PC-3 (cell line): ENCODE results near the gene CAMK2B. TPM values are rescaled to one million over a fixed set of nuclear protein-coding genes. Genes with fewer than 3 reads are reported as not detected.

Source experiments
- ATAC-seq: fragments of 200-7000 bp; cut with Tn5 transposase; 2 replicates; pipeline ENCODE4 v1.9.1; 2020; ENCODE audit warnings: mild to moderate bottlenecking, moderate library complexity
- BruUV-seq: library from RNA; stranded (reverse); fragments of 400-500 nt; replicated peaks from 2 replicates; lab custom pipeline; 2021; lab: Mats Ljungman, UMichigan
- CTCF ChIA-PET: fragments of 300-600 bp; sonication (Branson Sonifier 250); formaldehyde crosslinking; loops from one replicate; lab custom pipeline; 2022; ENCODE audit warnings: antibody characterized with exemption; lab: Charles Lee
- POLR2A ChIA-PET: fragments of 300-600 bp; sonication (Branson Sonifier 250); formaldehyde crosslinking; loops from one replicate; lab custom pipeline; 2022; ENCODE audit warnings: antibody characterized with exemption; ENCODE audit not compliant: unreplicated experiment; lab: Charles Lee
- DNase-seq: peaks from one replicate; pipeline ENCODE4 v3.0.0-alpha.2; 2015
- H2AFZ ChIP-seq: fragments of 300-600 bp; sonication (generic); 2 replicates; pipeline ENCODE4 v1.6.0; 2016; ENCODE audit warnings: antibody characterized with exemption, low read length
- H3F3A ChIP-seq: fragments of 300-600 bp; sonication (generic); one replicate; pipeline ENCODE4 v1.6.0; 2017; ENCODE audit warnings: antibody characterized with exemption, low read length, control low read depth, mild to moderate bottlenecking; ENCODE audit not compliant: unreplicated experiment
- H3K27ac ChIP-seq: fragments of 300-600 bp; sonication (generic); 2 replicates; pipeline ENCODE4 v1.5.1; 2016; ENCODE audit warnings: mild to moderate bottlenecking, low read length
- H3K27me3 ChIP-seq: fragments of 300-600 bp; sonication (generic); 2 replicates; pipeline ENCODE4 v1.6.1; 2016; ENCODE audit warnings: low read length, mixed read lengths
- H3K36me3 ChIP-seq: fragments of 300-600 bp; sonication (generic); 2 replicates; pipeline ENCODE4 v1.6.1; 2016; ENCODE audit warnings: low read depth, mixed run types, low read length, mixed read lengths
- H3K4me1 ChIP-seq: fragments of 300-600 bp; sonication (generic); 2 replicates; pipeline ENCODE4 v1.5.1; 2016; ENCODE audit warnings: low read length; ENCODE audit not compliant: insufficient read depth
- H3K4me2 ChIP-seq: fragments of 300-600 bp; sonication (generic); 2 replicates; pipeline ENCODE4 v1.6.0; 2016; ENCODE audit warnings: low read length
- H3K4me3 ChIP-seq: fragments of 300-600 bp; sonication (generic); 2 replicates; pipeline ENCODE4 v1.5.1; 2016; ENCODE audit warnings: mild to moderate bottlenecking, low read length, mixed read lengths
- H3K79me2 ChIP-seq: fragments of 300-600 bp; sonication (generic); 2 replicates; pipeline ENCODE4 v1.6.1; 2017; ENCODE audit warnings: low read length, mixed read lengths
- H3K9ac ChIP-seq: fragments of 300-600 bp; sonication (generic); 2 replicates; pipeline ENCODE4 v1.6.0; 2016; ENCODE audit warnings: mild to moderate bottlenecking, low read length
- H3K9me2 ChIP-seq: fragments of 300-600 bp; sonication (generic); replicated peaks from 2 replicates; pipeline ENCODE4 v1.6.1; 2016; ENCODE audit warnings: mixed run types, low read length, mixed read lengths
- H3K9me3 ChIP-seq: fragments of 300-600 bp; sonication (generic); 2 replicates; pipeline ENCODE4 v1.6.1; 2016; ENCODE audit warnings: low read length, mixed read lengths
- H4K20me1 ChIP-seq: fragments of 300-600 bp; sonication (generic); 2 replicates; pipeline ENCODE4 v1.6.1; 2016; ENCODE audit warnings: low read length, mixed read lengths
- EZH2 ChIP-seq: fragments of 300-600 bp; sonication (generic); IDR thresholded peaks from one replicate; pipeline ENCODE4 v1.6.1; 2017; ENCODE audit warnings: antibody characterized with exemption, mild to moderate bottlenecking, low read length; ENCODE audit not compliant: unreplicated experiment
- EZH2phosphoT487 ChIP-seq: fragments of 300-600 bp; sonication (generic); IDR thresholded peaks from 2 replicates; pipeline ENCODE4 v1.6.1; 2018; ENCODE audit warnings: mild to moderate bottlenecking, antibody characterized with exemption, low read length, borderline replicate concordance
- intact Hi-C: fragments of 100-400 bp; cut with micrococcal nuclease; formaldehyde crosslinking; loops from 2 replicates; pipeline ENCODE4 v1.9.0; 2023
- total RNA-seq: library from RNA; depleted of rRNA; stranded (reverse); fragments of >200 nt; gene quantifications from 2 replicates; pipeline ENCODE4 v1.2.3, GENCODE V29; 2014
- TF ChIP-seq, protein P1 (sequence below): fragments of 300-600 bp; sonication (generic); conservative IDR thresholded peaks from 2 replicates; pipeline ENCODE4 v1.5.1; 2017; ENCODE audit warnings: antibody characterized with exemption, low read depth, mild to moderate bottlenecking, low read length

Gene CAMK2B
- total RNA-seq, 1 experiment from 2014 or later = 1.2 TPM

GRCh38 chr7:44313621-44314031 is 11.8 kb downstream of the CAMK2B start:
- Histone ChIP-seq H3K4me3 (no peak overlapping the region), H3K36me3 (no peaks in the 10 kb centered on the region), H2AFZ (no peak overlapping the region), H3K4me2 (no peak overlapping the region), H3F3A (no peaks in the 10 kb centered on the region), H3K79me2 (no peaks in the 10 kb centered on the region), H3K9me2 (no peaks in the 10 kb centered on the region), H3K4me1 (no peaks in the 10 kb centered on the region), H3K9me3 (peaks cover 13% of the 10 kb centered on the region; the same call in 1 of the 2 replicates), H3K27me3 (no peaks in the 10 kb centered on the region), H3K9ac (no peak overlapping the region), H4K20me1 (no peaks in the 10 kb centered on the region), H3K27ac (no peak overlapping the region)
- CTCF ChIA-PET = no interaction called here
- no peak for TF ChIP-seq EZH2phosphoT487
- TF ChIP-seq EZH2 = no peak
- TF ChIP-seq, protein P1, sequence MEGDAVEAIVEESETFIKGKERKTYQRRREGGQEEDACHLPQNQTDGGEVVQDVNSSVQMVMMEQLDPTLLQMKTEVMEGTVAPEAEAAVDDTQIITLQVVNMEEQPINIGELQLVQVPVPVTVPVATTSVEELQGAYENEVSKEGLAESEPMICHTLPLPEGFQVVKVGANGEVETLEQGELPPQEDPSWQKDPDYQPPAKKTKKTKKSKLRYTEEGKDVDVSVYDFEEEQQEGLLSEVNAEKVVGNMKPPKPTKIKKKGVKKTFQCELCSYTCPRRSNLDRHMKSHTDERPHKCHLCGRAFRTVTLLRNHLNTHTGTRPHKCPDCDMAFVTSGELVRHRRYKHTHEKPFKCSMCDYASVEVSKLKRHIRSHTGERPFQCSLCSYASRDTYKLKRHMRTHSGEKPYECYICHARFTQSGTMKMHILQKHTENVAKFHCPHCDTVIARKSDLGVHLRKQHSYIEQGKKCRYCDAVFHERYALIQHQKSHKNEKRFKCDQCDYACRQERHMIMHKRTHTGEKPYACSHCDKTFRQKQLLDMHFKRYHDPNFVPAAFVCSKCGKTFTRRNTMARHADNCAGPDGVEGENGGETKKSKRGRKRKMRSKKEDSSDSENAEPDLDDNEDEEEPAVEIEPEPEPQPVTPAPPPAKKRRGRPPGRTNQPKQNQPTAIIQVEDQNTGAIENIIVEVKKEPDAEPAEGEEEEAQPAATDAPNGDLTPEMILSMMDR = no peak
- BruUV-seq = no TSS peak
- POLR2A ChIA-PET = no interaction called here
- intact Hi-C loops = no loop called here
- DNase-seq (no peak), ATAC-seq (no peak)

DNA sequence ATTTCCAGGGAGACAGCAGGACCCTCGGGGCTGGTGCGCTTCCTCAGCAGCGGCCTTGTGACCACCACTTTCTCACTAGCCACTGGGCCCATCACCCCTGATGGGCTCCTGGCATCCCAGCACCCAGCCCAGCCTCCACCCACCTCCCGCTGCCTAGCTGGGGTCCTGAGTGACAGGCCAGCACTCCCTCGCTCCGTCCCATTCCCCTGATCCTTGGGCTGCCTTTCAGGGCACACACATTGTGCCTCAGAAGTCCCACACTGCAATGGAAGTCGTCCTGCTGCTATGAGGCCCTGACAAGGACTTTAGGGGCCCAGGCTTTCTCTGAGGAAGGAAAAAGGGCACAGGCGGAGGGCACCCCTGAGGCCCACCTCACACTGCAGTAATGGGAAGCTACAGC is 12.4 kb downstream of the CAMK2B start:
- Histone ChIP-seq H3K9me3 (peaks cover 13% of the 10 kb centered on the region; the same call in 1 of the 2 replicates), H3K4me1 (no peaks in the 10 kb centered on the region), H4K20me1 (no peaks in the 10 kb centered on the region), H3F3A (no peaks in the 10 kb centered on the region), H3K9me2 (no peaks in the 10 kb centered on the region), H3K4me2 (no peak overlapping the region), H3K4me3 (no peak overlapping the region), H3K79me2 (no peaks in the 10 kb centered on the region), H3K27me3 (no peaks in the 10 kb centered on the region), H2AFZ (no peak overlapping the region), H3K9ac (no peak overlapping the region), H3K27ac (no peak overlapping the region), H3K36me3 (no peaks in the 10 kb centered on the region)
- TF ChIP-seq EZH2phosphoT487 = no peak
- BruUV-seq = no TSS peak
- CTCF ChIA-PET = no interaction called here
- POLR2A ChIA-PET = no interaction called here
- ATAC-seq (no peak), DNase-seq (no peak)
- intact Hi-C loops = no loop called here

DNA sequence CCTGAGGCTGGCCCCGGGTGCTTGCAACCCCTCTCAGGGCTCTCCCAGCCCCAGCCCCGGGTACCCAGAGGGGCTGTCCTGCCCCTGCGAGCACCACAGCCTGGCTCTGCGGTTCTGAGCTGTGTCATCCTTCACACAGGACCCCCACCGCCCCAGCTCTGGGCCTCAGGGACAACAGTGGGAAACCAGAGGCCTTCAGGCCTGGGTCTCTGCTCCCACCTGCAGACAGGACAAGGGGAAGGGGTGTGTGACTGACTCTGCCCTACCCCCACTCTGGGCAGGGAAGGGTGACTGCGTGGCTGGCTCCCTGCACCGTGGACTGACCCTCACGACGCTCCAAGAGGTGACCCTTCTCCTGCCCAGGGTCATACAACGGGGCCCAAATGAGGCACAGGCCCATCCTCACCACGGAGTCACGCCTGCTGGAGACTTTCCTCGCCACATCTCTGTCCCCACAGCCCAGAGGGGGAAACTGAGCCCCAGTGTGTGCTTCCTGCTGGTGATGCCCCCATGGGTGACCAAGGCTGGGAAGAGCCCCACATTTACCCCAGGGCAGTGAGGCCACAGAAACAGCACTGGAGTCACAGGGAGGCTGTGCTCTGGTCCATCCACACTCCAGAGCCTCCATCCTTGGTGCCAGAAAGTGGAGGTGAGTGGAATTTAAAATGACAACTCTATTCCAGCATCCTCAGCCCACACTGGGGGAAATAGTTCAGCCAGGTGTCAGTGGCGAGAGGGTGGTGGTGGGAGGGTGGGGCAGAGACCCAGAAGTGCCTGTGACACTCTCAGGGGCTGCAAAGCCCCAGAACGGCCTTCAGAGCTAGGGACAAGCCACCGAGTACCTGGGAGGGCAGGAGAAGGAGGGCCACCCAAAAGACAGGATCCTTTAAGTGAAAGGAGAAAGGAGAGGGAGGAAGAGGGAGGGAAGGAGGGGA is 13.6 kb downstream of the CAMK2B start:
- Histone ChIP-seq H2AFZ (no peak overlapping the region), H3K4me2 (no peak overlapping the region), H3K36me3 (no peaks in the 10 kb centered on the region), H3K4me1 (0 out of 2 replicates have a peak, but pooled peaks cover 2% of the 10 kb centered on the region), H3K27ac (no peak overlapping the region), H3K9ac (no peak overlapping the region), H3K9me3 (peaks cover 13% of the 10 kb centered on the region; the same call in 1 of the 2 replicates), H3K9me2 (no peaks in the 10 kb centered on the region), H3K27me3 (no peaks in the 10 kb centered on the region), H3K4me3 (no peak overlapping the region), H3K79me2 (no peaks in the 10 kb centered on the region), H3F3A (no peaks in the 10 kb centered on the region), H4K20me1 (no peaks in the 10 kb centered on the region)
- ATAC-seq (no peak), DNase-seq (no peak)
- no TSS peak for BruUV-seq
- intact Hi-C loops = no loop called here
- POLR2A ChIA-PET = no interaction called here
- CTCF ChIA-PET = no interaction called here
- TF ChIP-seq EZH2 (no peak), EZH2phosphoT487 (no peak)
- TF ChIP-seq, protein P1 = no peak
